Head of caudate nucleus (tissue), 42 donors: Measurements from ENCODE around the gene IFI30.

Source experiments
- DNase-seq, 42 donors: peaks; one replicate each; pipeline versions ENCODE4 v3.0.0 to v3.0.0-alpha.2; 2020 to 2021; ENCODE audit warnings: mixed read lengths in 7 of 42
- intact Hi-C: fragments of 100-400 bp; cut with DNase I; formaldehyde crosslinking; loops from one replicate; pipeline ENCODE4 v1.15.0; 2022

The IFI30 gene

DNA sequence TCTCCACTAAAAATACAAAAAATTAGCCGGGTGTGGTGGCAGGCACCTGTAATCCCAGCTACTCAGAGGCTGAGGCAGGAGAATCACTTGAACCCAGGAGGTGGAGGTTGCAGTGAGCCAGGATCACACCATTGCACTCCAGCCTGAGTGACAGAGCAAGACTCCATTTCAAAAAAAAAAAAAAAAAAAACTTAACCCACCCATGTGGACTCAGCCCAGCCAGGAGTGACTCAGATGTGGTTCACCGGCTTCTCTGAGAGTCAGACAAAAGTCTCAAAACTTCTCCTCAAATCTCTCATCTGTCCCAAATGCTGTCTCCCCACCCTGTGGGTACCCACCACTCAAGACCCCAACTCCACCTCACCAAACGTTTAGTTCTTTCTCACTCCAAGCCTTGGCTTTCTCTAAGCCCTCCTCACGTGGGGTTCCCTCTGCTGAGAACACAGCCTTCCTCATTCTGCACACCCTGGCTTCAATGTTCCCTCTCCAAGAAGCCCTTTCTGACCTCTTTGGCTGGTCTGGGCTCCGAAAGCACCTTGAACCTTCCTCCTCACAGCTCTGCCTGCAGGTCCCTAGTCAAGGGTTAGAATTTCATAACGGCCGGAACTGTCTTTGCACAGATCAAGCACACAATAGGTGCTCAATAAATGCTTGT lies 41.3 kb downstream of the IFI30 start:
- intact Hi-C loops, result loop anchor here (5.0 kb wide), 1 partner anchor 37 kb away; no protein-coding TSS in a partner anchor
- DNase-seq, result no peak

DNA sequence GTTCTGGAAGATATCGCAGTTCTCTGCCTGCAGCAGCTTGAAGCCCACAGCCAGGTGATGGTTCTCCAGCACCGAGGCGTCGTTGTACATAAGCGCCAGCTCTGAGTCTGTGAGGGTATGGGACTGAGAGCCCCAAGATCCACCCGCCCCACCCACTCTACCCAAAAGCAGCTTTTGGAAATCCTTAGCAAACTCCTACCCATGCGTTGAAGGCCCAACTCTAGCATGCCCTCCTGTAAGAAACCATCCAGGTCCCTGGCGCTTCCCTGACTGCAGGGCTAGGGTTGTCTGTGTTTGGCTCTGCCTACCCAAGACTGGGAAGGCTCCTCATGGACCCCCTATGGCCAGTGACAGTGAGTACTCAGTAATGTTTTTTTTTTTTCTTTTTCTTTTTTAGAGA lies 43.2 kb downstream of the IFI30 start:
- intact Hi-C loops, result no loop called here
- no peak for DNase-seq

DNA sequence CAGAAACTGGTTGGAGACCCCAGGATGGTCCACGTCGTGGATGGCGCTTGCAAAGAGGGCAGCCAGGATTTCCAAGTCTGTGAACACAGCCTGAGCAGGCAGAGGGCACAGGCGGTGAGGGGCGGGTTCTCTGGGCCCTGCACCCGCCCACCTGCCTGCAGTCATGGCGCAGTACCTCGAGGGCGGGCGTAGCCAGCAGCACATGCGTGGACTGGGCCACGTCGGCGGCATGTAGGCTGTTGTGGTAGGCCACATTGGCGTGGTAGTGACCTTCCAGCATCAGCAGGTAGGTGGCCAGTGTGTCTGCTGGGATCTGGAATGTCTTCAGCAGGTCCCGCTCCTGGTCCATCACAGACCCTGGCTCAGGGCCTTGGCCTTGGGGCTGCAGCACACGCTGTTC lies 44.5 kb downstream of the IFI30 start:
- intact Hi-C loops, result no loop called here
- DNase-seq, result no peak

DNA sequence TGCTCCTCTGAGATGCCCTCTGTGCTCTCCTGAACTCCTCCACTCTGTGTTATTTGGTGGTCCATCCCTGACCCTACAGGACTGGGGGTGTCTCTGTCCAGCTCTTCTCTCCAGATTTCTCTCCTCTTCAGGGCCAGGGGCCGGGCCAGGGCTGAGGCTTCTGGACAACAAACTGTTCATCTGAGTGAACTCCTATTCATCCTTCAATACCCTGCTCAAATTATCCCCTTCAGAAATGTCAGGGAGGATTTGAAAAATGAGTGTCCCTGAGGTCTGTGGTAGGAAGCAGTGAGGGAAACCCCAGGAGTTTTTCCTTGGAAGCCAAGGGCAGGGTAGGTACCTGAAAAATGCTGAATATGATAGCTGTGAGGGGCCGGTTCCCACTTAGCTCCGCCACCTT lies 45.0 kb downstream of the IFI30 start:
- no peak for DNase-seq
- intact Hi-C loops, result no loop called here

DNA sequence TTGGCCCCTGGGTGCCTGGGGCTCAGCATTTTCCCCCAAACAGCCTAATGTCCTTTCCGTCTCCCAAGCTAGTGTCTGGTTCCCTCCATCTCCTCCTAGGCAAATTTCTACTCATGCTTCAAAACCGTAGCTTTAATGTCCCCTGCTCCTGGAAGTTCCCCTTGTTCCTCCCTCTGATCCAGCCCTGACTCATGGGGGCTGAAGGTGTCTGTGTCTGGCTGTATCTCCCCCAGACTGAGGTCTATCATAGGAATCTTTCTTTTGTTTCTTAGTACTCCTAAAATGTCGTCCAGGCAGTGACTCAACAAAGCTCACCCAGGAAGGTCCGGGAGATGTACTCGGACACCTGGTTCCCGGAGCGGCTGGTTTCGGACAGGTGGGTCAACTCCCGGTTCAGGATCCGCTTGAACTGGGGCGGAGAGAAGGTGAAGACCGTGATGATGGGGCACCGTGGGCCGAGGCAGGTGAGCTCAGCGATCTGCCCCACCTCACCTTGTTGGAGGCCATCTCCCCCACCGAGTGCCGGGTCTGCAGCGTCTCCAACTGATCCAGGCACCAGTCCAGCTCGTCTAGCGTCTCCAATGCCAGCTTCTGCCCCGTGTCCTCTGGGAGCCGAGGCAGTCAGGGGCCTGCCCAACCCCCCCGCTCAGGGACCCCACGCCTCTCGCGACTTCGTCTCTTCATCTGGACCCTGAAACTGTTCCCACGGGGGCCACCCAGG lies 46.5 kb downstream of the IFI30 start:
- intact Hi-C loops, result no loop called here
- DNase-seq, result no peak

DNA sequence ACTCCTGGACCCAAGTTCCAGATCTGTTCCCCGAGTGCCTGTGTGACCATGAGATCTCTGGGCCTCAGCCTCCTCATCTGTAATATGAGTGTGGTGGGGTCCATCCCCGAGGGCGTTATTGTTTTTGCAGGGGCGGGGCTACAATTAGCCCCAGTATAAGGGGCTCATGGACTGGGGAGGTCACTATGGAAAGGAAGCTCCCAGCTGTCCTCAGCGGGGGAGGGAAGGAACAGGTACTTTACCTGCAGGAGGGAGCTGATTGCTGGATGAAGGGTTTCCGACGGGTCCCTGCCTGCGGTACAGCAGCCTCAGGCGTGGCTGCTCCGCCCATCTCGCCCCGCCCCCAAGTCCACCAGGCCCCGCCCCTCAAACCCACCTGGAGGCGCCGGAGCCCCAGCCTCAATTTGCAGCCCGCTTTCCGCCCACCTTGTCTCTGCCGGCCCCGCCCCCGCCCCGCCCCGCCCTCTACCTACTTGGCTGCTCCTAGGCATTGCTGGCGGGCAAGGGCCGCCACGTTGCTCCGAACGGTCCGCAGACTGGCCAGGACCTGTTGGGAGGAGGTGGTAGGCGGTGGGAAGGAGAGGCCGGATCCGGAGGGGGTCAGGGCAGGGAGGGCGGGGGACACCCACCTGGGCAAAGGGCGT lies 47.1 kb downstream of the IFI30 start:
- intact Hi-C loops, result no loop called here
- DNase-seq, result no peak

DNA sequence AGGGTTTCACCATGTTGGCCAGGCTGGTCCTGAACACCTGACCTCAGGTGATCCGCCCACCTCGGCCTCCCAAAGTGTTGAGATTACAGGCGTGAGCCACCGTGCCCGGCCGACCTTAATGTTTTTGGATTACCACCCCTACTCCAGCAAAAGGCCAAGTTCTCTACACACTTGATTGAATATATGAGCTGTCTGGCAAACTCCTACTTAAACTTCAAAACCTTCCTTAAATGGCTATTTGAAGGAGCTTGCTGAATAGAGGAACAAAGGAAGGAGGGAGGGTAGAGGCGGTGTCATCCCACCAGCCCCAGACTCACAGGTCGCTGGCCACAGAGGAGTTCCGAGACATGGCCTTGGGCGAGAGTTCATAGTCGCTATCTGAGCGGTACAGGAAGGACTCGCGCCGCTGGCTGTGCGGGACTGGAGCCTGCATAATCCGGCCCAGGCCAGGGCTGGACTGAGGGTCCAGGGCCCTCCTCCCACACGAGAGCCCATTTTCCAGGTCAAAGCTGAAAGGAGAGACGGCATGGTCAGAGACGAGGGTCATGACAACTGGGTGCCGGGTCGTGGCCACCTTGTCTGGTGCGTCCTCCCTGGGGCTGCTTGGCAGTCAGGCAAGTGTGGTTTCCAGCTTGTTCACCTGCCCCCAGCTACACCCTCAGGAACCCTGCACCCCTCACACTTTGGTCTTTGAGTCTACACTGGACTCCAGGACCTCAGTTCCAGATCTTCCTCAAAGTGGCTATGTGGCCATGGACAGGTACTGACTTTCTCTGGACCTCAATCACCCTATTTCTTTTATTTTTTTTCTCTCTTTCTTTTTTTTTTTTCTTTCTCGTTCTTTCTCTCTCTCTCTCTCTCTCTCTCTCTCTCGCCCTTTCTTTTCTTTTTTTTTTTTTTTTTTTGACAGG lies 48.5 kb downstream of the IFI30 start:
- no peak for DNase-seq
- intact Hi-C loops, result no loop called here

DNA sequence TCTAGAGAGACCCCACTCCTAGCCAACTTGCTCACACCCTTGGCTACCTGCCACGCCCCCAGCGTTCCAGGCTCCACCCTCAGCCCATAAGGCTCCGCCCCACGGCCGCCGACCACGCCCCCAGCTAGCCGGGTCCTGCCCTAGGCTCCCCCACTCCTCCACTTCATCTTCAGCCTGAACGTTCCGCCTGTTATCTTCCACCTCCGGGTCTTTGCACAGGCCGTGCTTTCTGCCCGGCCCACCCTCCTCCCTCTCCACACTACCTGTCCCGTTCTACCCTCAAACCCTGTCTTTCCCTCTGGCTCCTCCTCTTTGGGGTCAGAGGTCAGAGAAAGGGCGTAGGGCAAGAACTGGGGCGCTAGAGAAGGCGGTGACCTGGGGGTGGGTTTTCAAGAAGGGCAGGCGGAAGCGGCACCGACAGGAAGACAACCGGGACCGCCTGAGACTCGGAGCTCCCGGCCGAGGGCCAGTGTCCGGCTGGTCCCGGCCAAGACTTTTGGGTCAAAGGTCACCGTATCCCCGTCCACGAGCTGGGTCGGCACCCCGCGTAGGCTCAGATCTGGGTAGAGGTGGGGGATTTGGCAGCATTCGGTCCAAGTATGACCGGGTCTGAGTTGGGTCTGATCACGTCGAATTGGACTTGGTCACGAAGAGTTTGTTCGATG lies 50.4 kb downstream of the IFI30 start:
- intact Hi-C loops, result no loop called here
- DNase-seq, result peak in 26 of 42 donors; percentile 11 to 60 (median 35)

DNA sequence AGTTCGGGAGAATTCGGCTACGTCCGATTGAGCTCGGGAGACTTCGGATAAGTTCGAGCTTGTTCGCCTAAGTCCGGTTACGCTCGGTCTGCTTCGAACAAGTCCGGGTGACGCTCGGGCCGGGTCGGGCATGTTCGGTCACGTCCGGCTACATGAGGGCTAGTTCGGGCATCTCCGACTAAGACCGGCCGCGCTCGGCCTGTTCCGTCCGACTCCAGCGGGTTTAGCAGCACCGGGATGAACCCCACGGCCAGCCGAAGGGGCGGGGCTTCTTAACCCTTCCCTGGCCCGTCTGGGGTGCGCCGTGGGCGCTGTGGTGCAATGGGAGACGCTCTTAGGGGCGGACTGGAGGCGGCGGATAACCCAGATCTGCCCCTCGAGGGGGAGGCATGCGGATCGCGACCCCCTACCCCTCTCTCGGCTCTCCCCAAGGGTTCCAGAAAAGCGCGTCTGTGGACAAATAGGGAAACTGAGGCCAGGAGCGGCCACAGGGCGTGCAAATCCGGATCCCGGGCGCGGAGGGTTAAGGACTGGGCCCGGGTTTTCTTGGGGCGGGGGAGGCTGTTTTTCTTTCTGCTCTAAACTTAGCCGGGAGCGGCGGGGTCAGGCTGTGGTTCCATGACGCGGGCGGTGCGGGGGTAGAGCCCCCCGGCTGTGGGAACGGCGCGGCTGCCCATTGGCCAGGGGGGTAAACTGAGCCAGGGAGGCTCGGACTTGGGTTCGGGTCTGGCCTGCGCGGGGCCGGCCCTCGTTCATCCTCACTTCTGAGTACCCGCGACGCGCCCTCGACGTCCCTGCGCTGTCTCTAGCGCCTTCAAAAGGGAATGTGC lies 51.1 kb downstream of the IFI30 start:
- intact Hi-C loops, result no loop called here
- DNase-seq, result peak; percentile 79 to 96 (median 90)

DNA sequence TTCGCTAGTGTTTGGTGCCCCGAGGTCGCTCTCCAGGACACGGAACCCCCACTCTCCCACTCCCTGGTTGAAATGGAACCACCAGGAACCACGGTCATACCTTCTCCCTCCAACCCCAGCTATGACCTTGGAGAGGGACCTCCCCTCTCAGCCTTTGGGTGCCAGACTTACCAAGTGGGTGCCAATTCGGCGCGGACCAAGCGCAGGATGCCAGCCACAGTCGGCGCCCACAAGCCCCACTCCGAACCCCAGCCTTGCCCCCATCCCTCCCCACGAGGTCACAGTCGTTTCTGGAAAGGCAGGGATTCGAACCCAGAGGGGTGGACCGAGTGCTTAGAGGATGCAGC lies 51.7 kb downstream of the IFI30 start:
- intact Hi-C loops, result no loop called here
- DNase-seq, result no peak

DNA sequence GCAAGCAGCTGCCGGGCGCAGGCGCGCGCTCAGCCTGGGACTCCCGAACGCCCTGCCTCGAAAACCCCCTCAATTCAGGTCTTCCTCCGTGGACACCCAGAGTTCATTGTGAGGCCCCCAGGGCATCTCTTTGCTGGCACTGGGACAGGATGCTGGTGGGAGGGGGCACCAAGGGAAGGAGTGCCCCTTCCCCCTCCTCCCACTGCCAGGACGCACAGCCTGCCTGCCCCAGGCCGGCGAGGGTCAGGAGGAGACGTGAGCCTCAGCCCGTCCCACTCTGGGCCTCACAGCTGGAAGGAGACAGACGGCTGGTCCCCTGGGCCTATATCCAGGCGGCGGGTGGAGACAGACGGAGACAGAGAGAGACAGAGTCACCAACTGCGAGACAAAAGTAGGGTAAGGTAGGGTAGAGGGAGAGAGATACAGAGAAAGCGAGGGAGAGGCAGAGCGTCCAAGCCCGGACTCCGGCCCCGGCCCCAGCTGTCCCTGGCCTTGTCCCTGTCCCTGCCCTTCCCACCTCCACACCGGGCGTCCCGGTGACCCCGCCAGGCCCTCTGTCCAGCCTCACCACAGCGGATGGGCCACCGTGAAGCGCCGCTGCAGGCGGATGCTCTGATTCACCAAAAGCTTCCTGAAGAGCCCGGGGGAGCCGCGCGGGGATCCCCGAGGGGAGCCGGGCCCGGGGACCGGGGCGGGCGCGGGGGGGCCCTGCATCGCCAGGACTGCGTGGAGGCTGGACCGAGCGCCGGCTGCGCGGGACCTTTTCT lies 52.3 kb downstream of the IFI30 start, which contains the start of gene PDE4C:
Gene PDE4C (minus strand): TSS at position 737 of the 767 bp plus-strand sequence. CDS start 23 bp downstream, at position 714.
- intact Hi-C loops, result no loop called here
- DNase-seq, result no peak

DNA sequence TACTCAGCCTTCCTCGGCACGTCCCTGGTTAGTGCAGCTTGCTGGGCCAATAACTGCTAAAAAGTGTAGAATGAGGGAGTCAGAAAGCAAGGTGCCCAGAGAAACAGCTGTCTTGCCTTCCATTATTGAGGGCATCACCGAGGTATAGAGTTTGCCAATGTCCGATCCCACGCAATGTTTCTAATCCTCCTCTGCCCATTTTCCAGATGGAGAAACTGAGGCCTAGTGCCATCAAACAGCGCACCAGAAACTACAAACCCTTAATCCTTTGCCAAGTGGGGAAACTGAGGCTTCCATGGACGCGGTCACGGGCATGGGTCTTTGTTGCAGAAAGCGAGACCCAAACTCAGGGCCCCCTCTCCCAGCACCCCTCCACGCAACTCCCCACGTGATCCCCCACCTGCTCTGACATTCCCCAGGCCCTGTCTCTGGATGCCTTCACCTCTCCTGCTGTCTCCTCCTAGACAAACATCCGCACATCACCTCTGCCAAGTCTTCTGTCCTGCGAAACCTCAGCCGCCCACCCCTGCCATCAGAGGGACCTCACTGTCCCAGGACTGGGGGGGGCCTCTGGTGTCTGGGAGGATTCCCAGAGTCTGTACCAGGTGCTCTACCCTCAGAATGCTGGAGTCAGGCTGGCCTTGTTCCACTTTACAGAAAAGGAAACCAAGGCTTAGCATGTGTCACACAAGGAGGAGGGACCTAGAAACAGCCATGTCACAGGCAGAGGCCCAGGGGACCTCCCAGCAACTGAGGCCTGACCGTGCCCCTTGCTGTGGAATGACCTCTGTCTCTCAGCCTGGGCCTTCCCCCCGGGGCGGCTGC lies 53.6 kb downstream of the IFI30 start:
- intact Hi-C loops, result no loop called here
- DNase-seq, result no peak
